ENCODE measurements around the gene RNF207. TPM values are rescaled to one million over a fixed set of nuclear protein-coding genes. Genes with fewer than 3 reads are reported as not detected.

The RNF207 gene
- total RNA-seq, 2 donors from 2014 or later, result 4.8 to 7.7 TPM

GRCh38 chr1:6251233-6251632 is 45.3 kb downstream of the RNF207 start:
- no peak overlapping the region for H3K4me3 ChIP-seq (ENCODE audit: low read length)
- Mint-ChIP-seq H3K36me3 (ENCODE audit: low read depth) (no peaks in the 10 kb centered on the region), H3K9me3 (no peaks in the 10 kb centered on the region), H3K4me3 (no peak overlapping the region), H3K27me3 (ENCODE audit: insufficient read depth) (peaks cover 66% of the 10 kb centered on the region), H3K4me1 (peaks cover 4% of the 10 kb centered on the region), H3K27ac (no peak overlapping the region)
- peak; percentile 38 for DNase-seq
- no peak for TF ChIP-seq CTCF (conservative IDR thresholded peaks at IDR 0.05)
- no peaks in the 10 kb centered on the region for H3K36me3 ChIP-seq (ENCODE audit: control insufficient read depth, insufficient read depth, low read length)
- peaks cover 60% of the 10 kb centered on the region for H3K27me3 ChIP-seq (ENCODE audit: control insufficient read depth, insufficient read depth, low read length, poor library complexity, severe bottlenecking)
- H3K9me3 ChIP-seq (ENCODE audit: control insufficient read depth, low read length), result no peaks in the 10 kb centered on the region
- 90 to 93% methylated on average over 14 to 19 of the region's 19 CpGs for WGBS, 2 experiments (ENCODE audit: insufficient coverage in 1 of 2, insufficient read length in 1 of 2)
- no peak overlapping the region for H3K27ac ChIP-seq (ENCODE audit: low read depth, low read length)
- H3K9ac ChIP-seq (ENCODE audit: extremely low read depth, low read length, poor library complexity, severe bottlenecking), result no peak overlapping the region
- H3K4me1 ChIP-seq (ENCODE audit: control insufficient read depth, insufficient read depth, low read length), result no peaks in the 10 kb centered on the region

- Mint-ChIP-seq H3K9me3 (no peaks in the 10 kb centered on the region), H3K27ac (no peak overlapping the region), H3K4me1 (peaks cover 2% of the 10 kb centered on the region), H3K36me3 (ENCODE audit: low read depth) (no peaks in the 10 kb centered on the region), H3K4me3 (no peak overlapping the region), H3K27me3 (ENCODE audit: insufficient read depth) (peaks cover 62% of the 10 kb centered on the region)
- DNase-seq, result no peak
- Histone ChIP-seq H3K4me1 (ENCODE audit: control insufficient read depth, insufficient read depth, low read length) (no peaks in the 10 kb centered on the region), H3K27ac (ENCODE audit: low read depth, low read length) (no peak overlapping the region), H3K9ac (ENCODE audit: extremely low read depth, low read length, poor library complexity, severe bottlenecking) (no peak overlapping the region), H3K27me3 (ENCODE audit: control insufficient read depth, insufficient read depth, low read length, poor library complexity, severe bottlenecking) (peaks cover 55% of the 10 kb centered on the region), H3K9me3 (ENCODE audit: control insufficient read depth, low read length) (no peaks in the 10 kb centered on the region), H3K4me3 (ENCODE audit: low read length) (no peak overlapping the region), H3K36me3 (ENCODE audit: control insufficient read depth, insufficient read depth, low read length) (no peaks in the 10 kb centered on the region)
- WGBS, 2 experiments (ENCODE audit: insufficient coverage in 1 of 2, insufficient read length in 1 of 2), result 85 to 88% methylated on average over 8 to 15 of the region's 15 CpGs
- TF ChIP-seq CTCF (conservative IDR thresholded peaks at IDR 0.05), result no peak
Observed at GRCh38 chr1:6251681-6252373, 45.9 kb downstream of the RNF207 start.

GRCh38 chr1:6252374-6252710 is 46.4 kb downstream of the RNF207 start:
- Histone ChIP-seq H3K9ac (ENCODE audit: extremely low read depth, low read length, poor library complexity, severe bottlenecking) (no peak overlapping the region), H3K4me3 (ENCODE audit: low read length) (no peak overlapping the region), H3K9me3 (ENCODE audit: control insufficient read depth, low read length) (no peaks in the 10 kb centered on the region), H3K4me1 (ENCODE audit: control insufficient read depth, insufficient read depth, low read length) (no peaks in the 10 kb centered on the region), H3K36me3 (ENCODE audit: control insufficient read depth, insufficient read depth, low read length) (no peaks in the 10 kb centered on the region), H3K27me3 (ENCODE audit: control insufficient read depth, insufficient read depth, low read length, poor library complexity, severe bottlenecking) (peaks cover 49% of the 10 kb centered on the region), H3K27ac (ENCODE audit: low read depth, low read length) (no peak overlapping the region)
- WGBS, 2 experiments (ENCODE audit: insufficient coverage in 1 of 2, insufficient read length in 1 of 2), result 89 to 100% methylated on average over 3 to 4 of the region's 4 CpGs
- TF ChIP-seq CTCF (conservative IDR thresholded peaks at IDR 0.05), result no peak
- H3K36me3 Mint-ChIP-seq (ENCODE audit: low read depth), result no peaks in the 10 kb centered on the region
- DNase-seq, result no peak
- peaks cover 2% of the 10 kb centered on the region for H3K4me1 Mint-ChIP-seq
- H3K27me3 Mint-ChIP-seq (ENCODE audit: insufficient read depth), result peaks cover 62% of the 10 kb centered on the region
- H3K4me3 Mint-ChIP-seq, result no peak overlapping the region
- H3K9me3 Mint-ChIP-seq, result no peaks in the 10 kb centered on the region
- no peak overlapping the region for H3K27ac Mint-ChIP-seq

Measured in endodermal cell (in vitro differentiated cells).